ENCODE data around the gene NPTX1.

NPTX1 gene

GRCh38 chr17:80464486-80464885 is 11.9 kb downstream of the NPTX1 start:
- no peak for TF ChIP-seq CTCF (IDR thresholded peaks at IDR 0.05; ENCODE audit: low read depth, low read length)
- H3K4me3 ChIP-seq (ENCODE audit: low read depth, low read length) = no peak overlapping the region

GRCh38 chr17:80463784-80464400 is 12.5 kb downstream of the NPTX1 start:
- TF ChIP-seq CTCF (IDR thresholded peaks at IDR 0.05; ENCODE audit: low read depth, low read length) = no peak
- H3K4me3 ChIP-seq (ENCODE audit: low read depth, low read length) = no peak overlapping the region

GRCh38 chr17:80461528-80462160 is 14.8 kb downstream of the NPTX1 start:
- no peak overlapping the region for H3K4me3 ChIP-seq (ENCODE audit: low read depth, low read length)
- TF ChIP-seq CTCF (IDR thresholded peaks at IDR 0.05; ENCODE audit: low read depth, low read length) = no peak

GRCh38 chr17:80460429-80460834 is 16.0 kb downstream of the NPTX1 start:
- TF ChIP-seq CTCF (IDR thresholded peaks at IDR 0.05; ENCODE audit: low read depth, low read length) = no peak
- H3K4me3 ChIP-seq (ENCODE audit: low read depth, low read length) = no peak overlapping the region

GRCh38 chr17:80459234-80459633 is 17.2 kb downstream of the NPTX1 start:
- H3K4me3 ChIP-seq (ENCODE audit: low read depth, low read length) = no peak overlapping the region
- TF ChIP-seq CTCF (IDR thresholded peaks at IDR 0.05; ENCODE audit: low read depth, low read length) = no peak

- H3K4me3 ChIP-seq (ENCODE audit: low read depth, low read length) = no peak overlapping the region
- TF ChIP-seq CTCF (IDR thresholded peaks at IDR 0.05; ENCODE audit: low read depth, low read length) = no peak
These were observed 18.4 kb downstream of the NPTX1 start for GRCh38 chr17:80458016-80458415.

GRCh38 chr17:80457236-80457856 is 19.1 kb downstream of the NPTX1 start:
- no peak for TF ChIP-seq CTCF (IDR thresholded peaks at IDR 0.05; ENCODE audit: low read depth, low read length)
- no peak overlapping the region for H3K4me3 ChIP-seq (ENCODE audit: low read depth, low read length)
